Hepatocyte (in vitro differentiated cells): ENCODE results near the gene ZBTB7C. TPM values are rescaled to one million over a fixed set of nuclear protein-coding genes. Genes with fewer than 3 reads are reported as not detected.

Experiments
- DNase-seq: peaks from one replicate; pipeline ENCODE4 v3.0.0-alpha.2; 2016; ENCODE audit warnings: low spot score
- H2AFZ ChIP-seq: fragments of 200-600 bp; sonication (generic); 2 replicates; pipeline ENCODE4 v1.6.0; 2016; ENCODE audit warnings: antibody characterized with exemption, mild to moderate bottlenecking
- H3K27ac ChIP-seq: fragments of 200-600 bp; sonication (generic); 2 replicates; pipeline ENCODE4 v1.5.1; 2016; ENCODE audit warnings: mild to moderate bottlenecking
- H3K27me3 ChIP-seq: fragments of 200-600 bp; sonication (generic); 2 replicates; pipeline ENCODE4 v1.6.1; 2016
- H3K36me3 ChIP-seq: fragments of 200-600 bp; sonication (generic); replicated peaks from 2 replicates; pipeline ENCODE4 v1.5.1; 2016; ENCODE audit warnings: low read depth; ENCODE audit not compliant: insufficient read depth
- H3K4me1 ChIP-seq: fragments of 200-600 bp; sonication (generic); 2 replicates; pipeline ENCODE4 v1.5.1; 2016; ENCODE audit warnings: mild to moderate bottlenecking, moderate library complexity; ENCODE audit not compliant: insufficient read depth
- H3K4me2 ChIP-seq: fragments of 200-600 bp; sonication (generic); 2 replicates; pipeline ENCODE4 v1.6.0; 2016
- H3K4me3 ChIP-seq: fragments of 200-600 bp; sonication (generic); 2 replicates; pipeline ENCODE4 v1.5.1; 2016; ENCODE audit warnings: mild to moderate bottlenecking
- H3K79me2 ChIP-seq: fragments of 200-600 bp; sonication (generic); 2 replicates; pipeline ENCODE4 v1.6.0; 2017; ENCODE audit warnings: mild to moderate bottlenecking
- H3K9me2 ChIP-seq: fragments of 200-600 bp; sonication (generic); replicated peaks from 2 replicates; pipeline ENCODE4 v1.6.0; 2017; ENCODE audit warnings: mild to moderate bottlenecking; ENCODE audit not compliant: insufficient read depth
- H3K9me3 ChIP-seq: fragments of 200-600 bp; sonication (generic); 2 replicates; pipeline ENCODE4 v1.5.1; 2016; ENCODE audit warnings: low read depth, mild to moderate bottlenecking
- H4K20me1 ChIP-seq: fragments of 200-600 bp; sonication (generic); 2 replicates; pipeline ENCODE4 v1.6.0; 2016; ENCODE audit warnings: mild to moderate bottlenecking; ENCODE audit not compliant: insufficient read depth, poor library complexity, severe bottlenecking
- EZH2 ChIP-seq: fragments of 200-600 bp; sonication (generic); IDR thresholded peaks from 2 replicates; pipeline ENCODE4 v1.6.1; 2016; ENCODE audit warnings: antibody characterized with exemption, mild to moderate bottlenecking, borderline replicate concordance
- EZH2phosphoT487 ChIP-seq: fragments of 200-600 bp; sonication (generic); IDR thresholded peaks from one replicate; pipeline ENCODE4 v1.6.1; 2018; ENCODE audit warnings: antibody characterized with exemption, mild to moderate bottlenecking, low read depth, moderate library complexity; ENCODE audit not compliant: unreplicated experiment, severe bottlenecking
- WGBS: methylation state at CpG from one replicate; pipeline ENCODE4 v1.1.6; 2016; ENCODE audit warnings: low lambda C conversion rate; ENCODE audit errors: missing lambda C conversion rate; 5-methylcytosine and 5-hydroxymethylcytosine counted together
- polyA plus RNA-seq: library from polyadenylated mRNA; unstranded; fragments of >200 nt; fragmentation: Nextera tagmentation; extraction: Ambion mirVana; gene quantifications from 2 replicates; pipeline ENCODE4 v1.2.1, GENCODE V29; 2016
- total RNA-seq: library from RNA; depleted of rRNA; stranded (reverse); fragments of >200 nt; gene quantifications from 2 replicates; pipeline ENCODE4 v1.2.3, GENCODE V29; 2014
- TF ChIP-seq, protein P1 (sequence below): fragments of 200-600 bp; sonication (generic); IDR thresholded peaks from 2 replicates; pipeline ENCODE4 v1.5.1; 2016; ENCODE audit warnings: antibody characterized with exemption, mild to moderate bottlenecking; ENCODE audit not compliant: poor library complexity

Gene ZBTB7C
- total and polyA plus RNA-seq, 2 experiments from 2014 or later = 0.70 to 1.0 TPM

- no peaks in the 10 kb centered on the region for H3K27me3 ChIP-seq
- H2AFZ ChIP-seq = no peak overlapping the region
- H3K27ac ChIP-seq = no peak overlapping the region
- WGBS = 73% methylated on average over 7 of the region's 7 CpGs
- no peaks in the 10 kb centered on the region for H4K20me1 ChIP-seq
- no peak overlapping the region for H3K4me3 ChIP-seq
- H3K79me2 ChIP-seq = no peaks in the 10 kb centered on the region
- H3K4me2 ChIP-seq = no peak overlapping the region
- H3K9me3 ChIP-seq = no peaks in the 10 kb centered on the region
- no peaks in the 10 kb centered on the region for H3K9me2 ChIP-seq
- H3K4me1 ChIP-seq = no peaks in the 10 kb centered on the region
- TF ChIP-seq EZH2phosphoT487 (no peak), EZH2 (no peak)
- TF ChIP-seq, protein P1, sequence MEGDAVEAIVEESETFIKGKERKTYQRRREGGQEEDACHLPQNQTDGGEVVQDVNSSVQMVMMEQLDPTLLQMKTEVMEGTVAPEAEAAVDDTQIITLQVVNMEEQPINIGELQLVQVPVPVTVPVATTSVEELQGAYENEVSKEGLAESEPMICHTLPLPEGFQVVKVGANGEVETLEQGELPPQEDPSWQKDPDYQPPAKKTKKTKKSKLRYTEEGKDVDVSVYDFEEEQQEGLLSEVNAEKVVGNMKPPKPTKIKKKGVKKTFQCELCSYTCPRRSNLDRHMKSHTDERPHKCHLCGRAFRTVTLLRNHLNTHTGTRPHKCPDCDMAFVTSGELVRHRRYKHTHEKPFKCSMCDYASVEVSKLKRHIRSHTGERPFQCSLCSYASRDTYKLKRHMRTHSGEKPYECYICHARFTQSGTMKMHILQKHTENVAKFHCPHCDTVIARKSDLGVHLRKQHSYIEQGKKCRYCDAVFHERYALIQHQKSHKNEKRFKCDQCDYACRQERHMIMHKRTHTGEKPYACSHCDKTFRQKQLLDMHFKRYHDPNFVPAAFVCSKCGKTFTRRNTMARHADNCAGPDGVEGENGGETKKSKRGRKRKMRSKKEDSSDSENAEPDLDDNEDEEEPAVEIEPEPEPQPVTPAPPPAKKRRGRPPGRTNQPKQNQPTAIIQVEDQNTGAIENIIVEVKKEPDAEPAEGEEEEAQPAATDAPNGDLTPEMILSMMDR = no peak
- no peaks in the 10 kb centered on the region for H3K36me3 ChIP-seq
- no peak for DNase-seq
These were observed 145.9 kb downstream of the ZBTB7C start for GRCh38 chr18:48263192-48263853.

DNA sequence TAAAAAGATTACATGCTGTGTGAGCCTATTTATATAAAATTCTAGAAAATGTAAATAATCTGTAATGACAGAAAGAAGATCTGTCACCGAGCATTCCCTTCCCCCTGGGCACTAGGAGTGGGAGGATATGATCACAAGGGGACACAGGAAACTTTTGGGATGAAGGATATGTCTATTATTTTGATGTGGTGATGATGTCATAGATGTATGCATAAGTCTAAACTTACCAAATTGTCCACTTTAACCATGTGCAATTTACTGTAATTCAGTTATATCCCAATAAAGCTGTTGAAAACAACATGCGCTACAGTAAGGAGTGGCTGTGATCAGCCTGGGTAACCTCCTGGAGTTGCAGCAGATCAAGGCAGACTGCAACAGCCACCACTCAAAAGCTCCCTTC lies 148.9 kb downstream of the ZBTB7C start:
- H3K27ac ChIP-seq = no peak overlapping the region
- no peaks in the 10 kb centered on the region for H4K20me1 ChIP-seq
- H3K27me3 ChIP-seq = no peaks in the 10 kb centered on the region
- H3K9me2 ChIP-seq = no peaks in the 10 kb centered on the region
- no peak overlapping the region for H2AFZ ChIP-seq
- H3K36me3 ChIP-seq = no peaks in the 10 kb centered on the region
- no peak for TF ChIP-seq EZH2
- TF ChIP-seq, protein P1 = no peak
- no peak for TF ChIP-seq EZH2phosphoT487
- peaks cover 3% of the 10 kb centered on the region for H3K9me3 ChIP-seq
- H3K4me3 ChIP-seq = no peak overlapping the region
- no peak overlapping the region for H3K4me2 ChIP-seq
- 87% methylated on average over 2 of the region's 2 CpGs for WGBS
- no peaks in the 10 kb centered on the region for H3K79me2 ChIP-seq
- no peaks in the 10 kb centered on the region for H3K4me1 ChIP-seq
- no peak for DNase-seq

DNA sequence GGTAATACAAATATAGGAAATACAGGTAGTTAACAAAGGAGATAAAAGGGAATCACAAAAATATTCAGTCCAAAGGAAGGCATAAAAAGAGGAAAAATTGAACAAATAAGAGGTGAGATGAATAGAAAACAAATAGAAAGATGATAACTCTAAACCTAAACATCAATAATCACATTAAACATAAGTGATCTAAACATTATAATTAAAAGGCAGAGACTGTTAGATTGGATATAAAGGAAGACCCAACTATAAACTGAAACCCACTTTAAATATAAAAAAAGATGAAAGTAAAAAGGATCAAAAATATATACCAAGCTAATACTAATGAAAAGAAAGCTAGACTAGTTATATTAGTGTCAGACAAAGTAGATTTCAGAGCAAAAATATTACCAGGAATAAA lies 152.3 kb downstream of the ZBTB7C start:
- Histone ChIP-seq H3K9me2 (no peaks in the 10 kb centered on the region), H3K4me1 (no peaks in the 10 kb centered on the region), H4K20me1 (no peaks in the 10 kb centered on the region), H3K27me3 (no peaks in the 10 kb centered on the region), H3K4me3 (no peak overlapping the region), H3K79me2 (no peaks in the 10 kb centered on the region), H3K27ac (no peak overlapping the region), H3K36me3 (no peaks in the 10 kb centered on the region), H3K4me2 (no peak overlapping the region), H2AFZ (no peak overlapping the region), H3K9me3 (peaks cover 3% of the 10 kb centered on the region)
- TF ChIP-seq EZH2 (no peak), EZH2phosphoT487 (no peak)
- TF ChIP-seq, protein P1 = no peak
- no peak for DNase-seq
